Measurements from ENCODE around the gene BST1. TPM values are rescaled to one million over a fixed set of nuclear protein-coding genes. Genes with fewer than 3 reads are reported as not detected.
A peak's percentile ranks its signal among the peaks of the same experiment; 100 is the strongest.

Gene BST1
- total RNA-seq, 4 donors from 2014 or later: 3.7 to 6.7 (median 5.7) TPM

DNA sequence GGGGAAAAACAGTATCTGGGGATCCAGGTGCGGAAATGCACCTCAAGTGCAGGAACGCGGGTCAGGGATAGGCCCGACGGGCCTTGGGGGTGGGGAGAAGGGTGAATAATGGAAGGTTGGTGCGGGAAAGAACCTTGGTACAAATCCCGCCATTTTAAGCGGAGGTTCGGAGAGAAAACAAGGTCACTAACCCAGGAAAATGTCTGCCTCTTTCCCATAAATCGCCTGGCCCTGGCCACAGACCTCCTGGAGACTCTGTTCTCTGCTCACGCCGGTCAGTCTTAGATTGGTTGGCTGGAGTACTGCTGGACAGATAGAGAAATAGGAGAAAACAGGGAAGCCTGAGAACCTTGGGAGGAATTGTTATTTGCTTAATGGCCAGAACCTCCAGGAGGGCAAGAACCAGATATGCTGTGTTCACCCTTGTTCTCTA is 46.8 kb upstream of the BST1 start:
- intact Hi-C loops (cut with DNase I; ENCODE audit: low total_unique reads): loop anchor here (10.0 kb wide), 1 partner anchor 651 kb away; the partner anchor contains the start of gene CPEB2
- TF ChIP-seq POLR2A (IDR thresholded peaks at IDR 0.05): no peak
- TF ChIP-seq, protein P1, sequence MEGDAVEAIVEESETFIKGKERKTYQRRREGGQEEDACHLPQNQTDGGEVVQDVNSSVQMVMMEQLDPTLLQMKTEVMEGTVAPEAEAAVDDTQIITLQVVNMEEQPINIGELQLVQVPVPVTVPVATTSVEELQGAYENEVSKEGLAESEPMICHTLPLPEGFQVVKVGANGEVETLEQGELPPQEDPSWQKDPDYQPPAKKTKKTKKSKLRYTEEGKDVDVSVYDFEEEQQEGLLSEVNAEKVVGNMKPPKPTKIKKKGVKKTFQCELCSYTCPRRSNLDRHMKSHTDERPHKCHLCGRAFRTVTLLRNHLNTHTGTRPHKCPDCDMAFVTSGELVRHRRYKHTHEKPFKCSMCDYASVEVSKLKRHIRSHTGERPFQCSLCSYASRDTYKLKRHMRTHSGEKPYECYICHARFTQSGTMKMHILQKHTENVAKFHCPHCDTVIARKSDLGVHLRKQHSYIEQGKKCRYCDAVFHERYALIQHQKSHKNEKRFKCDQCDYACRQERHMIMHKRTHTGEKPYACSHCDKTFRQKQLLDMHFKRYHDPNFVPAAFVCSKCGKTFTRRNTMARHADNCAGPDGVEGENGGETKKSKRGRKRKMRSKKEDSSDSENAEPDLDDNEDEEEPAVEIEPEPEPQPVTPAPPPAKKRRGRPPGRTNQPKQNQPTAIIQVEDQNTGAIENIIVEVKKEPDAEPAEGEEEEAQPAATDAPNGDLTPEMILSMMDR (IDR thresholded peaks at IDR 0.05): no peak
- 69 to 74% methylated on average over 12 of the region's 12 CpGs for whole genome bisulfite sequencing, 2 donors
- no peak for DNase-seq (ENCODE audit: low spot score in 2 of 2)
- peak overlapping the region; percentile 46 for H3K4me3 ChIP-seq (ENCODE audit: low read depth, poor library complexity, severe bottlenecking)

DNA sequence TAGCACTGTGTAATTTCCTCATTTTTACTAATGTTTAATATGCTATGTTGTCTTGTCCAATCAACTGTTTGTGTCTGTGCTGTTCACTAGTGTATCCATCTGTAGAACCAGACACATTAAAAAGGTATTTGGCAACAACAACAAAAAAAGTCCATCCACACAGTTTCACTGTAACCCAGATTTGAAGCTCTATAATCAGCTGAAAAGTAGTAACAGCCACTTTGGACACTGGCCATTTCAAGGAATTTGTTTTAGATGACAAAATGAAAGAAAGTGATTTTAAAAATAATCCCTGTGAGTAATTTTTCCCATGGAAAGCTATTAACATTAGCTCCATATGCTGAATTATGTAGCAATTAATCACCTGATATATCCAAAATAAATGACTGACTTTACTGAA is 45.5 kb upstream of the BST1 start:
- intact Hi-C loops (cut with DNase I; ENCODE audit: low total_unique reads): loop anchor here (10.0 kb wide), 1 partner anchor 653 kb away; the partner anchor contains the start of gene CPEB2
- H3K4me3 ChIP-seq (ENCODE audit: low read depth, poor library complexity, severe bottlenecking): no peak overlapping the region
- DNase-seq (ENCODE audit: low spot score in 2 of 2): no peak
- TF ChIP-seq POLR2A (IDR thresholded peaks at IDR 0.05): no peak
- TF ChIP-seq, protein P1 (IDR thresholded peaks at IDR 0.05): no peak

DNA sequence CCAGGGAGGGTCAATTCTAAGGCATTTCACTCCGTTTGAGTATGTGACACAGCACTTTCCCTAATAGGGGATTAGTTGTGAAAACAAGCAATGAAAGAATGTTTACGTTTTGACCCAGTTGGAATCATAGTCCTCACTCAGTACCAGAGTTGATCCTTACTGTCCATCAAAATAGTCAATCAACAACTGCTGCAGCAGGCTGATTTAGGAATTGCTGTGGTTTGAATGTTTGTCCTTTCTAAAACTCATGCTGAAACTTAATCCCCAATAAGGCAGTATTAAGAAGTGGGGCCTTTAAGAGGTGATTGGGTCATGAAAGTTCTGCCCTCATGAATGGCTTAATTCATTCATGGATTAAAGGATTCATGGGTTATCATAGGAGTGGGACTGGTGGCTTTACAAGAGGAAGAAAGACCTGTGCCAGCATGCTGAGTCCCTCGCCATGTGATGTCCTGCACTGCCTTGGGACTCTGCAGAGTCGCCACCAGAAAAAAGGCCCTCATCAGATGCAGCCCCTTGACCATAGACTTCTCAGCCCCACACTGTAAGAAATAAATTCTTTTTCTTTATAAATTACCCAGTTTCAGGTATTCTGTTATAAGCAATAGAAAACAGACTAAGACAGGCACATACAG is 44.6 kb upstream of the BST1 start:
- intact Hi-C loops (cut with DNase I; ENCODE audit: low total_unique reads): loop anchor here (10.0 kb wide), 1 partner anchor 653 kb away; the partner anchor contains the start of gene CPEB2
- 86 to 87% methylated on average over 4 of the region's 4 CpGs for WGBS, 2 donors

DNA sequence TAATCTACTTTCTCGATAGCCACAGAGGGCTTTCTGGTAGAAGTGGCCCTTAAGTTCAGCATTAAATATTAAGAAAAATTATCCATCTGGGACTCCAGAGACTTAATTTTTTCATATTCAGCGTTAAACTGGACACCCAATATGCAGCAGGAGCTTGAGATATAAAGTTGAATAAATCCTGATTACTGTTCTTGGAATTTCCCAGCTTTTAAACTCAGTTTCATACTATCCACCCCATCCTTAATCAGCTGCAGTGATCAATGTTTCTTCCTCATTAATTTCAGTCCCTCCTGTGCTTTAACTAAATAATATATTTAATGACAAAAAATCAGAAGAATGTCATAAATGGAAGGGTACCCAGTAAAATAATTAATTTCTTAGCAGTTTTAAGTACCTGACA is 44.1 kb upstream of the BST1 start:
- WGBS, 2 donors: 90 to 96% methylated on average over 2 of the region's 2 CpGs
- no peak overlapping the region for H3K4me3 ChIP-seq (ENCODE audit: low read depth, poor library complexity, severe bottlenecking)
- no peak for DNase-seq (ENCODE audit: low spot score in 2 of 2)
- no peak for TF ChIP-seq POLR2A (IDR thresholded peaks at IDR 0.05)
- TF ChIP-seq, protein P1 (IDR thresholded peaks at IDR 0.05): no peak
- intact Hi-C loops (cut with DNase I; ENCODE audit: low total_unique reads): loop anchor here (10.0 kb wide), 1 partner anchor 654 kb away; the partner anchor contains the start of gene CPEB2

More for the DNA sequence above, 44.6 kb upstream of the BST1 start:
- TF ChIP-seq, protein P1 (IDR thresholded peaks at IDR 0.05): no peak
- TF ChIP-seq POLR2A (IDR thresholded peaks at IDR 0.05): no peak
- DNase-seq (ENCODE audit: low spot score in 2 of 2): no peak
- no peak overlapping the region for H3K4me3 ChIP-seq (ENCODE audit: low read depth, poor library complexity, severe bottlenecking)

DNA sequence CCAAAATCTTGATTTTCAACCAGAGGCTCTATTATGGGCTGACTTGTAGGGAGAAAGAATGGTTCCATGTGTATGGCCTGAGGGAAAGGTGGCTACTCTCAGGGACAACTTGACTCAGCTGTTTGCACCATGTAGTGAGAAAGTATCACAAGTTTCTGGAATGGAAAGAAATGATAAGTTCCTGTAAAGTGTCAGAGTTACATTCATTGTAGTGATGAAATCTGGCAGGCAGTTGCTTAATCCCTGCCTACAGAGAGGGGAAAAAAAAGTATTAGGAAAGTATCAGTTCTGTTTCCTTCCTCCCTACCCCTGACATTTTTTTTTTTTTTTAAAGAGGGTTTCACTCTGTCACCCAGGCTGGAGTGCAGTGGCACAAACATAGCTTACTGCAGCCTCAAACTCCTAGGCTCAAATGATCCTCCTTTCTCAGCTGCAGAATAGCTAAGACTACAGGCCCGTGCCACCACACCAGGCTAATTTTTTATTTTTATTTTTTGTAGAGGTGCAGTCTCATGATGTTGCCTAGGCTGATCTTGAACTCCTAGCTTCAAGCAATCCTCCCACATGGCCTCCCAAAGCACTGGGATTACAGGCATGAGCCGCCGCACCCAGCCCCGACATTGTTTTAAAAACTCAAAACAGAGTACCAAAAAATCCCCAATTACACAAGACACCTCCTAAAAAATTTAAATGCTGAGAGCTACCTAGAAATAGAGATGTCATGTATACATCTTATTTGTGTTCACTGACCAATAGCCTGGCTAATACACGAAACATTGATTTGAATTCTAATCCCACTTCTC is 42.9 kb upstream of the BST1 start:
- DNase-seq (ENCODE audit: low spot score in 2 of 2): peak in 1 of 2 donors; percentile 40
- TF ChIP-seq POLR2A (IDR thresholded peaks at IDR 0.05): no peak
- TF ChIP-seq, protein P1 (IDR thresholded peaks at IDR 0.05): no peak
- H3K4me3 ChIP-seq (ENCODE audit: low read depth, poor library complexity, severe bottlenecking): no peak overlapping the region
- 88 to 98% methylated on average over 5 of the region's 5 CpGs for WGBS, 2 donors
- intact Hi-C loops (cut with DNase I; ENCODE audit: low total_unique reads): loop anchor here (10.0 kb wide), 1 partner anchor 655 kb away; the partner anchor contains the start of gene CPEB2

Data from lower leg skin (tissue), 4 donors.